ENCODE results near the gene PUM2. TPM values are rescaled to one million over a fixed set of nuclear protein-coding genes. Genes with fewer than 3 reads are reported as not detected.

Gene PUM2
- total RNA-seq, 4 donors from 2014 or later, result 61.5 to 140 (median 98.0) TPM

DNA sequence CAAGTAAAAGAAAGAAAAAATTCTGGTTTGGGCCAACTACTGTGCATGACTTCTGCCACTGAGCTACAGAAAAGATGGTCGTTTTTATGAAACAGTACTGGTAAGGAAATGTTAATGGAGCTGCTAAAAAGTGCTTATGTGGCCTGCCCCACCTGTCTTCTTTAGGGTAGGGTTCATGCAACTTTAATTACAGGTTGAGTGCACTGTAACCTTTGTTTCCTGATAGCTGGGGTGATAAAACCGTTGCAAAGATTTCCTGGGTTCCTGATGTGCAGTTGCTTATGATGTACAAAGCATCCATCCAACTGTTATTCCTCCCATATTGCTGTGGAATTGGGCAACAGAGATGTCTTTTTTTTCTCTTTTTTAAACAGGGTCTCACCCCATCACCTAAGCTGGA is 34.3 kb upstream of the PUM2 start:
- Histone ChIP-seq H3K27me3 (no peaks in the 10 kb centered on the region), H3K27ac (no peak overlapping the region), H3K4me3 (no peak overlapping the region), H3K9me3 (no peaks in the 10 kb centered on the region), H3K4me1 (peaks cover 0 to 24% (median 8%) of the 10 kb centered on the region in 3 donors), H3K36me3 (no peaks in the 10 kb centered on the region)
- 50 to 74% methylated on average over 2 of the region's 2 CpGs for WGBS, 2 donors (ENCODE audit: low coverage in 1 of 2)
- TF ChIP-seq, protein P1, sequence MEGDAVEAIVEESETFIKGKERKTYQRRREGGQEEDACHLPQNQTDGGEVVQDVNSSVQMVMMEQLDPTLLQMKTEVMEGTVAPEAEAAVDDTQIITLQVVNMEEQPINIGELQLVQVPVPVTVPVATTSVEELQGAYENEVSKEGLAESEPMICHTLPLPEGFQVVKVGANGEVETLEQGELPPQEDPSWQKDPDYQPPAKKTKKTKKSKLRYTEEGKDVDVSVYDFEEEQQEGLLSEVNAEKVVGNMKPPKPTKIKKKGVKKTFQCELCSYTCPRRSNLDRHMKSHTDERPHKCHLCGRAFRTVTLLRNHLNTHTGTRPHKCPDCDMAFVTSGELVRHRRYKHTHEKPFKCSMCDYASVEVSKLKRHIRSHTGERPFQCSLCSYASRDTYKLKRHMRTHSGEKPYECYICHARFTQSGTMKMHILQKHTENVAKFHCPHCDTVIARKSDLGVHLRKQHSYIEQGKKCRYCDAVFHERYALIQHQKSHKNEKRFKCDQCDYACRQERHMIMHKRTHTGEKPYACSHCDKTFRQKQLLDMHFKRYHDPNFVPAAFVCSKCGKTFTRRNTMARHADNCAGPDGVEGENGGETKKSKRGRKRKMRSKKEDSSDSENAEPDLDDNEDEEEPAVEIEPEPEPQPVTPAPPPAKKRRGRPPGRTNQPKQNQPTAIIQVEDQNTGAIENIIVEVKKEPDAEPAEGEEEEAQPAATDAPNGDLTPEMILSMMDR (IDR thresholded peaks at IDR 0.05), result no peak
- no peak for TF ChIP-seq POLR2AphosphoS5 (IDR thresholded peaks at IDR 0.05)
- TF ChIP-seq EP300 (IDR thresholded peaks at IDR 0.05), result no peak
- no peak for TF ChIP-seq POLR2A (IDR thresholded peaks at IDR 0.05)
- no peak for ATAC-seq

DNA sequence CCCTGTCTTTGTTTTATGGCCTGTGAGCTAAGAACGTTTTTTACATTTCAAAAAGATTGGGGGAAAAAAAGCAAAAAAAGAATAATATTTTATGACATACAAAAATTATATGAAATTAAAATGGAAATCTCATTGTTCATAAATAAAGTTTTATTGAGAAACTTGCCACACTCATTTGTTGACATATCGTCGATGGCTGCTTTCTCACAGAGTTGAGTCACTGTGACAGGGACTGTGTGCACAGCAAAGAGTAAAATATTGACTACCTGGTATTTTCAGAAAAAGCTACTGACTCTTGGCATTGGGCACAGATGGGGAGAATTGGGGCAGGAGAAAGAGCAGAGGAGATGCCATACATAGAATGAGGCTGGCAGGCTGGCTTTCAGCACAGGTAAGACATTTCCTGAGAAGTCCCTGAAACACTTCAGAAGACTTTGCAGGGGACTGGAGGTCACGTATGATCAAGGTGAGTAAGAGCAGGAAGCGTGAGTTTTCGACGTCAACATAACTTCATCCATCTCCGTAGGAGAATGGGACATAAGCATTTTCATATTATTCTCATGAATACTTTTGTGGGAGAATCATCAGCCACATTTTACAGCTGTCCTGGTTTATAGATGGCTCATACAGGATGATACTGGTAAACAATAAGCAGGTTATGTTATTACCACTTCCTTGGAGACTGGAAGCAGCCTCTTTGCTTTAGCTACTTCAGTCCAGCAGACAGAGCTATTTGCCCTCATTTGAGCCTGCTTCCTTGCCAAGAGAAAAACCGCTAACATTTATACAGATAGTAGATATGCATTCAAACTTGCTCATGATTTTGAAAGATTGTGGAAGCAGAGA is 32.5 kb upstream of the PUM2 start:
- Histone ChIP-seq H3K4me1 (peaks cover 8 to 42% (median 12%) of the 10 kb centered on the region in 3 donors), H3K27ac (no peak overlapping the region), H3K27me3 (no peaks in the 10 kb centered on the region), H3K9me3 (no peaks in the 10 kb centered on the region), H3K36me3 (no peaks in the 10 kb centered on the region), H3K4me3 (no peak overlapping the region)
- ATAC-seq, result no peak
- whole genome bisulfite sequencing, 2 donors (ENCODE audit: low coverage in 1 of 2), result 78 to 82% methylated on average over 9 of the region's 9 CpGs
- TF ChIP-seq, protein P1 (IDR thresholded peaks at IDR 0.05), result no peak
- TF ChIP-seq POLR2AphosphoS5 (IDR thresholded peaks at IDR 0.05), result no peak
- TF ChIP-seq POLR2A (IDR thresholded peaks at IDR 0.05), result no peak
- no peak for TF ChIP-seq EP300 (IDR thresholded peaks at IDR 0.05)

DNA sequence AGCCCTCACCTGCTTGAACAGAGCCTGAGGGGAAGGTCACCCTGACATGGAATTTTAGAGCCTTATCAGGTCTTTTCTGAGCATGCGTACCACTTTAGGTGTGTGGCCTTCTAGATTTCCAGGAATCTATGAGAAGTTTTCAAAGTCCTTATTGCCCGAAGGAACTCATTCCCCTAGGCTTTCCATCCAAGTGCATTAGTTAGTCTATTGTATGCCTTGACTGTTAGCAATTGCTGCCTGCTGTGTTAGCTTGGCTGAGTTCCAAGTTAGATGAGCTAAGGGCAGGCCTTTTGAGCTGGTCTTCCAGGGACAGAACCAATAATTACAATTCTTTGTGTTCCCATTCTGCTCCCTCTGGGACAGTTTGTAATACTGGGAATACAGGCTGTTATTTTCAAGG is 30.8 kb upstream of the PUM2 start:
- 71% methylated on average over 1 of the region's 2 CpGs; no CpG with 5 or more reads in 1 of the 2 donors for WGBS, 2 donors (ENCODE audit: low coverage in 1 of 2)
- Histone ChIP-seq H3K27ac (peak overlapping the region; percentile 24 to 82 (median 64)), H3K4me1 (peaks cover 8 to 45% (median 12%) of the 10 kb centered on the region in 3 donors), H3K9me3 (no peaks in the 10 kb centered on the region), H3K4me3 (no peak overlapping the region), H3K27me3 (no peaks in the 10 kb centered on the region), H3K36me3 (no peaks in the 10 kb centered on the region)
- no peak for ATAC-seq
- TF ChIP-seq, protein P1 (IDR thresholded peaks at IDR 0.05), result no peak
- no peak for TF ChIP-seq POLR2A (IDR thresholded peaks at IDR 0.05)
- no peak for TF ChIP-seq EP300 (IDR thresholded peaks at IDR 0.05)
- TF ChIP-seq POLR2AphosphoS5 (IDR thresholded peaks at IDR 0.05), result peak; percentile 54

DNA sequence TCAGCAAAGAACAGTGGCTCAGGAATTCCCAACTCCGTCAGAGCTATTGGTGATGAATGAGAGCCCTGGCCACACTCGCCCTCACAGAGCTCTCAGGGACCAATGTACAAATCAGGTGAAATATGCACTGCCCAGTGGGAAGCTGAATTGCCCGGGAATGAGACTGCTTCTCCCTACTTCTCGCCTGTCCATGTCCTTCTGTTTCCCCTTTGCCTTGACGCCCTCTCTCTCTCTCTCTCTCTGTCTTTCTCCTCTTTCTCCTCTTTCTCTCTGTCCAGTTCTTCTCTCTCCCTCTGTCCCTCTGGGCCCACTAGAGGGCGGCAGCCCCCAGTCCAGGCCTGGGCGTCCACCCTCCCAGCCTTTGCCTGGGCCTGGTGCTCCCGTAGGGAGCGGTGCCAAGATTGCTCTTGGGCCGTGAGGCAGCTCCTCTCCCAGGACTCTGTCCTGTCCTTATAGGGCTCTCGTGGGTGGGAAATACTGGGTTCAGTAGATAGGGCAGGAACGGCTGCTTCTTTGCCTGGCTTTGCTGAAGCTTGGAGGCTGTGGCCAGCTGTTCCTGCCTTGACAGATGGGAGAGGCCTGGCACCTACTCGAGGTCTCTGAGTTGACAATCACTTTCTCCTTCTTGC is 28.4 kb upstream of the PUM2 start:
- TF ChIP-seq POLR2AphosphoS5 (IDR thresholded peaks at IDR 0.05) (peak; percentile 79), POLR2A (IDR thresholded peaks at IDR 0.05) (no peak), EP300 (IDR thresholded peaks at IDR 0.05) (no peak)
- TF ChIP-seq, protein P1 (IDR thresholded peaks at IDR 0.05), result peak; percentile 56 to 91 (median 82)
- H3K27me3 ChIP-seq, result no peaks in the 10 kb centered on the region
- peak overlapping the region; percentile 31 to 82 (median 80) for H3K27ac ChIP-seq
- H3K9me3 ChIP-seq, result no peaks in the 10 kb centered on the region
- 7 to 13% methylated on average over 7 to 11 of the region's 13 CpGs for WGBS, 2 donors (ENCODE audit: low coverage in 1 of 2)
- no peak overlapping the region for H3K4me3 ChIP-seq
- ATAC-seq, result peak; percentile 97
- H3K4me1 ChIP-seq, result peaks cover 8 to 45% (median 12%) of the 10 kb centered on the region in 3 donors
- no peaks in the 10 kb centered on the region for H3K36me3 ChIP-seq
